ENCODE results near the gene NFATC1. TPM values are rescaled to one million over a fixed set of nuclear protein-coding genes. Genes with fewer than 3 reads are reported as not detected.
A peak's percentile ranks its signal among the peaks of the same experiment; 100 is the strongest.

NFATC1 gene
- total RNA-seq, 3 donors from 2014 or later, result 10.9 to 18.0 (median 12.9) TPM

DNA sequence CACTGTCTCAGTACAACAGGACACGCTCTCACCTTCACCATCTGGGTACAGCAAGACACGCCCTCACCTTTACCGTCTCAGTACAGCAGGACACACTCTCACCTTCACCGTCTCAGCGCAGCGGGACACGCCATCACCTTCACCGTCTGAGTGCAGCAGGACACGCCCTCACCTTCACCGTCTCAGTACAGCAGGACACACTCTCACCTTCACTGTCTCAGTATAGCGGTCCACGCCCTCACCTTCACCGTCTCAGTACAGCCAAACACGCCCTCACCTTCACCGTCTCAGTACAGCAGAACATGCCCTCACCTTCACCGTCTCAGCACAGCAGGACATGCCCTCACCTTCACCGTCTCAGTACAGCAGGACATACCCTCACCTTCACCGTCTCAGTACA is 174.0 kb downstream of the NFATC1 start:
- Histone ChIP-seq H3K27me3 (no peaks in the 10 kb centered on the region), H3K27ac (no peak overlapping the region), H3K4me1 (peaks cover 0 to 4% of the 10 kb centered on the region in 2 donors), H3K4me3 (no peak overlapping the region), H3K9me3 (peaks cover 22 to 23% of the 10 kb centered on the region in 2 donors), H3K36me3 (no peaks in the 10 kb centered on the region)
- no peak for TF ChIP-seq POLR2A (IDR thresholded peaks at IDR 0.05)
- DNase-seq (ENCODE audit: low spot score in 2 of 2), result peak in 1 of 2 donors; percentile 25
- intact Hi-C loops (cut with DNase I; ENCODE audit: low total_unique reads), result no loop called here

DNA sequence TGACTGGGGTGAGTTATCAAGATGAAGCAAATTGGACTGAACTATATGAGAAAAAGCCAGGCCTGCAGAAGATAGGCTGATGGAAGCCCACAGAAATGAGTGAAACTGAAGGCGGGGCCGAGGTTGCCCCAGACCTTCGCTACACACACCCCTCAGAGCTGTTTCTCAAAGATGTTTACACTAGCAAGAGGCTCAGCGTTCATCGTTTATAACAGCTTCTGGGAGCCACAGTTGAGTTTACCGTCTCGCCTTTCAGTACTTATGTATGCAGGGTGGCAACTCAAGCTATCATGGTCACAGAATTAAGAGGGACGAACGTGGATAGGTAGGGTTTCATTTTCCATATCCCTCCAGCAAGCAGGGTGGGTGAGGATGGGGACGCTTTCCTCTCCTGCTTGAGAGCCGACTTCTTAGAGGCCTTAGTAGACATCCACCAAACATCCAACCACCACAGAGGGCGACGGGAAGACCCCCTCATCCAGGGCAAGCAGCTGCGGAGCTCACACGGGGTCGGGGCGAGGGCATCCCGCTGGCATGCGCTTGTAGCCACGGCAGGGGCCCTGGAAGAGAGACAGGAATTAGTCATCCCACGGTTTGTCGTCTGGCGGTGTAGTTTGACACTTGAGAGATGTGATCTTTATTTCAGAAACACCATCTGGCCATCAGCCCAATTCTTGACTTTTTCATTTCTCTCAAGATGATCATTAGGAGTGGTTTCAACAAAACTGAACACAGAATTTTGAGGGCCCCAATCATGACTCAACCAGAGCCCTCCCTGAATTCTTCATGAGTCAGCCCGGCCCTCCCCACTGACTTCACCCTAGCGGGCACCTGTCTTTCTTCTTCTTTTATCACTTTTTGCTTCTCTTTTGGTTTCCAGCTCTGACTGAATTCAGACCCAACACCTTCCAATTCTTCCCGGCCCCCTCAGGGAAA is 174.8 kb downstream of the NFATC1 start:
- DNase-seq (ENCODE audit: low spot score in 2 of 2), result peak; percentile 9 to 25
- no peaks in the 10 kb centered on the region for H3K27me3 ChIP-seq
- no peak overlapping the region for H3K4me3 ChIP-seq
- no peak overlapping the region for H3K27ac ChIP-seq
- TF ChIP-seq POLR2AphosphoS5 (IDR thresholded peaks at IDR 0.05) (no peak), POLR2A (IDR thresholded peaks at IDR 0.05) (no peak)
- TF ChIP-seq, protein P1, sequence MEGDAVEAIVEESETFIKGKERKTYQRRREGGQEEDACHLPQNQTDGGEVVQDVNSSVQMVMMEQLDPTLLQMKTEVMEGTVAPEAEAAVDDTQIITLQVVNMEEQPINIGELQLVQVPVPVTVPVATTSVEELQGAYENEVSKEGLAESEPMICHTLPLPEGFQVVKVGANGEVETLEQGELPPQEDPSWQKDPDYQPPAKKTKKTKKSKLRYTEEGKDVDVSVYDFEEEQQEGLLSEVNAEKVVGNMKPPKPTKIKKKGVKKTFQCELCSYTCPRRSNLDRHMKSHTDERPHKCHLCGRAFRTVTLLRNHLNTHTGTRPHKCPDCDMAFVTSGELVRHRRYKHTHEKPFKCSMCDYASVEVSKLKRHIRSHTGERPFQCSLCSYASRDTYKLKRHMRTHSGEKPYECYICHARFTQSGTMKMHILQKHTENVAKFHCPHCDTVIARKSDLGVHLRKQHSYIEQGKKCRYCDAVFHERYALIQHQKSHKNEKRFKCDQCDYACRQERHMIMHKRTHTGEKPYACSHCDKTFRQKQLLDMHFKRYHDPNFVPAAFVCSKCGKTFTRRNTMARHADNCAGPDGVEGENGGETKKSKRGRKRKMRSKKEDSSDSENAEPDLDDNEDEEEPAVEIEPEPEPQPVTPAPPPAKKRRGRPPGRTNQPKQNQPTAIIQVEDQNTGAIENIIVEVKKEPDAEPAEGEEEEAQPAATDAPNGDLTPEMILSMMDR (IDR thresholded peaks at IDR 0.05), result no peak
- intact Hi-C loops (cut with DNase I; ENCODE audit: low total_unique reads), result no loop called here
- H3K9me3 ChIP-seq, result peaks cover 22 to 23% of the 10 kb centered on the region in 2 donors
- H3K4me1 ChIP-seq, result peaks cover 0 to 4% of the 10 kb centered on the region in 2 donors
- H3K36me3 ChIP-seq, result no peaks in the 10 kb centered on the region

DNA sequence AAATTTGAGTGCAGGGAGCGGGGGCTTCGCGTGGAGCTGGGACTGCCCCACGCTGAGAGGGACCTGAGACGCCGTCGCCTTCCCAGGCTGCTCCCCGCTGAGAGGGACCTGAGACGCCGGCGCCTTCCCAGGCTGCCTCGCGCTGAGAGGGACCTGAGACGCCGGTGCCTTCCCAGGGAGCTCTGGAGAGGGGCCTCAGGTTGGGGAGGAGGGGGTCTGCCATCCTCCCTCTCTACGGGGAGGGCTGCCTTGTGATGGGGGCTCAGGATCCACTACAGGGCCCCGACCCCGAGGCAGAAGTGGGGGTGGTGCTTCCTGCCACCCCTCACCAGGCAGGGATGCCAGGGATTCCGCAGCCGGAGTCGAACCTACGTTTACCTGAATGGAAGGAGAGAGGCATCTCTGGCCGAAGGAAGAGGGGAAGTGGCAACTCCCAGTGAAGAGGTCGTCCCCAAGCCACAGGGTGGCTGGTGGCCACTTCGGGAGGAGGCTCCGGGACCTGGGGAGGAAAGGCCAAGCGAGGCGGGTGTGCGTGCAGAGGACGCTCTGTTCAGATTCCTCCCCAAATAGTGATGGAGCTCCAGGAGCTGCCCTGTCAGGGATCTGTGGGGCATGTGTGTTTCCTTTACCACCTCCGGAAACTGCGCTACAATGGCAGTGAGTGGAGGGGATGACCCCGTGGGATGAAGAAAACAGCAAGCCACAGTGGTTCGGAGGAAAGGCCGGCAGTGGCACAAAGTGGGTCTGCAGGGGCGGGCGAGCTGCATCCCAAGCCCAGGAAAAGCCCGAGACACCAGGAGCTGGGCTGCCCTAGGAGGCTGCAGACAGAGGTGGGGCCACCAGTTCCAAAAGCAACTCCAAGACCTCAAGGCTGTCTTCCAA is 175.7 kb downstream of the NFATC1 start:
- H3K4me3 ChIP-seq, result no peak overlapping the region
- intact Hi-C loops (cut with DNase I; ENCODE audit: low total_unique reads), result no loop called here

DNA sequence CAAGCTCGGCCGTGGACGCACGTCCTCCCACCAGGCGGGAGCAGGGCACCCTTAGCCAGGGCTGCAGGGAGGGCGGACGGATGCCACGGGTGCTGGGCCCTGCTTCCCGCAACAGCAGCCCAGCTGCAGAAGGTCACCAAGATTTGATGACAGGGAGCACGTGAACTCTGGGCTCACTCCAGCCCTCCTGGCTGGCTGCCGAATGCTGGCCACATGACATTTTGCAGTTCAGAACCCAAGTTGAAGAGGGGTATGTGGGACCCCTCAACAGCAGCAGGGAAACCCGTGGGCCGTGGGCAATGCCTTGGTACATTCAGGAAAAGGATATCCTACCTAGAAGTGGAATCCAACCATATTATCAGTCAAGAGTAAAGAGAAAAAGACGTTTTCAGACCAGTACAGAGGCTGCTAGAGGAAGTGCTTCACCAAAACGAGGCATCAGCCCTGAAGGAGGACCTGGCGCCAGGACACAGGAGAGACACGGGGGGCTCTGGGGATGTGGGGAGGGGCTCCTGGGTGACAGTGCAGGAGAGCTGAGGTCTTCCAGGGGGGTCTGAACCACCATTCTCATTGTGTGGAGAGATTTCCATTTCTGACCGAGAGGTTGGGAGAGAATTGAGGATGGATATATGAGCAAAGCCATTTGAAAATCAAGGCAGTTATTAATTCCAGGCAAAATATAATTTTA is 176.5 kb downstream of the NFATC1 start:
- no peak overlapping the region for H3K4me3 ChIP-seq
- H3K27ac ChIP-seq, result no peak overlapping the region
- peaks cover 10 to 12% of the 10 kb centered on the region in 2 donors for H3K4me1 ChIP-seq
- no peaks in the 10 kb centered on the region for H3K27me3 ChIP-seq
- H3K36me3 ChIP-seq, result no peaks in the 10 kb centered on the region
- intact Hi-C loops (cut with DNase I; ENCODE audit: low total_unique reads), result no loop called here
- peaks cover 22 to 23% of the 10 kb centered on the region in 2 donors for H3K9me3 ChIP-seq
- TF ChIP-seq POLR2A (IDR thresholded peaks at IDR 0.05) (no peak), POLR2AphosphoS5 (IDR thresholded peaks at IDR 0.05) (no peak)
- TF ChIP-seq, protein P1 (IDR thresholded peaks at IDR 0.05), result no peak
- peak in 1 of 2 donors; percentile 15 for DNase-seq (ENCODE audit: low spot score in 2 of 2)

More for the DNA sequence above, 175.7 kb downstream of the NFATC1 start:
- peaks cover 4% of the 10 kb centered on the region in 2 donors for H3K4me1 ChIP-seq
- H3K27ac ChIP-seq, result no peak overlapping the region
- H3K27me3 ChIP-seq, result no peaks in the 10 kb centered on the region
- peaks cover 22 to 23% of the 10 kb centered on the region in 2 donors for H3K9me3 ChIP-seq
- DNase-seq (ENCODE audit: low spot score in 2 of 2), result peak; percentile 16 to 37
- H3K36me3 ChIP-seq, result no peaks in the 10 kb centered on the region
- no peak for TF ChIP-seq POLR2AphosphoS5 (IDR thresholded peaks at IDR 0.05)
- TF ChIP-seq, protein P1 (IDR thresholded peaks at IDR 0.05), result no peak
- no peak for TF ChIP-seq POLR2A (IDR thresholded peaks at IDR 0.05)

DNA sequence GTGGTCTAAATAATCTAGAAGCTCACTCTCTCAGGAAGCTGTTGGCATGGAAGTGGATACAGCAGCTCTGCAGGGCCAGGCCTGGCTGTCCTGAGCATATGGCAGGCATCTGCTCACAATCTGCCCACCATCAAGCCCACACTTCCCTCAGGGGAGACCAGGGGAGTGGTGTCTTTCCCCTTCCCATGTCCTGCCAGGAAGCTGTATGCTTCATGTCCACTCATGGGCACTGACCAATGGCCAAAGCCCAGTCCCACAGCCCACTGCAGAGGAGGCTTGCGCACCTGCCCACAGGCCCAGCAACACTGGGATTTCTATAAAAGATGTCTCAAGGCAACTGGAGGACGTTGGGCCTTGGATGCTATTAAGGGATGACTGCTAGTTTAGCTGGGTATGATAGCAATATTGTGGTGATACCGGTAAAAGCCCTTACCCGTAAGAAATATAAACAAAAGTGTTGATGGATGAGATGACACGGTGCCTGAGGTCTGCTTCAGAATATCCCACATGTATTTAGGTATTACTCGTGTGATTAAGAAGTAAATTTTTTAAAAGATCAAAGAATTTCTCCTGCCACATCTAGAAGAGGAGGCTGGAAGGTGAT is 177.2 kb downstream of the NFATC1 start:
- DNase-seq (ENCODE audit: low spot score in 2 of 2), result peak; percentile 5 to 6
- Histone ChIP-seq H3K4me1 (peaks cover 10 to 12% of the 10 kb centered on the region in 2 donors), H3K27ac (no peak overlapping the region)

More for the DNA sequence above, 177.2 kb downstream of the NFATC1 start:
- TF ChIP-seq POLR2A (IDR thresholded peaks at IDR 0.05), result no peak
- TF ChIP-seq POLR2AphosphoS5 (IDR thresholded peaks at IDR 0.05), result no peak
- TF ChIP-seq, protein P1 (IDR thresholded peaks at IDR 0.05), result no peak
- H3K9me3 ChIP-seq, result peaks cover 22 to 23% of the 10 kb centered on the region in 2 donors
- intact Hi-C loops (cut with DNase I; ENCODE audit: low total_unique reads), result no loop called here
- H3K36me3 ChIP-seq, result no peaks in the 10 kb centered on the region
- H3K27me3 ChIP-seq, result no peaks in the 10 kb centered on the region
- no peak overlapping the region for H3K4me3 ChIP-seq
